NCI-H1436 (cell line): ENCODE data around the gene ASCL5.

Experiments
- DNase-seq: peaks from one replicate; lab custom pipeline; 2025; lab: John Stamatoyannopoulos, UW

Gene ASCL5

GRCh38 chr1:201110616-201111015 is 16.4 kb downstream of the ASCL5 start:
- DNase-seq: no peak

GRCh38 chr1:201110138-201110537 is 16.8 kb downstream of the ASCL5 start:
- DNase-seq: no peak

- no peak for DNase-seq
These were observed 17.3 kb downstream of the ASCL5 start for GRCh38 chr1:201109651-201110050.

GRCh38 chr1:201108614-201109013 is 18.4 kb downstream of the ASCL5 start:
- DNase-seq: peak; percentile 99

- DNase-seq: no peak
These were observed 21.3 kb downstream of the ASCL5 start for GRCh38 chr1:201105688-201106087.

GRCh38 chr1:201104141-201104540 is 22.8 kb downstream of the ASCL5 start:
- no peak for DNase-seq

- no peak for DNase-seq
These were observed 23.3 kb downstream of the ASCL5 start for GRCh38 chr1:201103666-201104065.

GRCh38 chr1:201100169-201100930 is 26.6 kb downstream of the ASCL5 start:
- DNase-seq: no peak

- DNase-seq: no peak
These were observed 27.8 kb downstream of the ASCL5 start for GRCh38 chr1:201098992-201099677.

GRCh38 chr1:201096977-201097856 is 29.8 kb downstream of the ASCL5 start:
- no peak for DNase-seq

GRCh38 chr1:201096041-201096461 is 30.9 kb downstream of the ASCL5 start:
- no peak for DNase-seq

- no peak for DNase-seq
These were observed 31.4 kb downstream of the ASCL5 start for GRCh38 chr1:201095581-201095980.

- no peak for DNase-seq
These were observed 32.2 kb downstream of the ASCL5 start for GRCh38 chr1:201094832-201095231.

GRCh38 chr1:201093962-201094361 is 33.0 kb downstream of the ASCL5 start:
- DNase-seq: no peak

GRCh38 chr1:201093561-201093960 is 33.4 kb downstream of the ASCL5 start:
- DNase-seq: no peak

- DNase-seq: no peak
These were observed 34.2 kb downstream of the ASCL5 start for GRCh38 chr1:201092738-201093137.

- no peak for DNase-seq
These were observed 35.7 kb downstream of the ASCL5 start for GRCh38 chr1:201091256-201091655.

GRCh38 chr1:201090541-201090940 is 36.4 kb downstream of the ASCL5 start:
- DNase-seq: no peak

GRCh38 chr1:201089596-201089995 is 37.4 kb downstream of the ASCL5 start:
- no peak for DNase-seq

- no peak for DNase-seq
These were observed 38.0 kb downstream of the ASCL5 start for GRCh38 chr1:201088901-201089525.

- DNase-seq: no peak
These were observed 38.6 kb downstream of the ASCL5 start for GRCh38 chr1:201088395-201088794.
